Peyer's patch (tissue), 4 donors: Measurements from ENCODE around the gene FUS. TPM values are rescaled to one million over a fixed set of nuclear protein-coding genes. Genes with fewer than 3 reads are reported as not detected.

Experiments
- DNase-seq, 3 donors: peaks; one replicate each; pipeline ENCODE4 v3.0.0-alpha.2; 2017 to 2019
- H3K27ac ChIP-seq, 4 donors: fragments of 200-600 bp; sonication (generic); one replicate each; pipeline ENCODE4 v1.5.1; 2016 to 2019
- H3K27me3 ChIP-seq, 2 donors: fragments of 200-600 bp; sonication (generic); one replicate each; pipeline ENCODE4 v1.5.1; 2019
- H3K36me3 ChIP-seq, 3 donors: fragments of 200-600 bp; sonication (generic); one replicate each; pipeline ENCODE4 v1.5.1; 2016 to 2019
- H3K4me1 ChIP-seq, 4 donors: fragments of 200-600 bp; sonication (generic); one replicate each; pipeline ENCODE4 v1.5.1; 2016 to 2019
- H3K4me3 ChIP-seq, 4 donors: fragments of 200-600 bp; sonication (generic); 1 replicate in 3 of 4; 2 replicates in 1 of 4; pipeline ENCODE4 v1.5.1; 2016 to 2019; ENCODE audit warnings: mild to moderate bottlenecking in 1 of 4
- H3K9me3 ChIP-seq, 4 donors: fragments of 200-600 bp; sonication (generic); one replicate each; pipeline ENCODE4 v1.5.1; 2016 to 2019; ENCODE audit warnings: mild to moderate bottlenecking in 1 of 4
- POLR2A ChIP-seq, 2 donors: fragments of 450-650 bp; IDR thresholded peaks; one replicate each; pipeline ENCODE4 v1.5.1; 2017; ENCODE audit warnings: antibody characterized with exemption in 2 of 2, mild to moderate bottlenecking in 2 of 2, moderate library complexity in 2 of 2
- total RNA-seq, 4 donors: library from RNA; depleted of rRNA; stranded (reverse); fragments of >200 nt; gene quantifications; one replicate each; pipeline ENCODE4 v1.1.0, GENCODE V29; 2016
- TF ChIP-seq, protein P1 (sequence below), 6 experiments: fragments of 450-650 bp in 4 of 6; fragments of 200-600 bp in 2 of 6; sonication (generic) in 1 of 6; IDR thresholded peaks; one replicate each; pipeline ENCODE4 v1.5.1; 2017 to 2019; ENCODE audit warnings: antibody characterized with exemption in 6 of 6, mild to moderate bottlenecking in 3 of 6, moderate library complexity in 1 of 6

The FUS gene
- total RNA-seq, 4 donors from 2014 or later: 69.7 to 173 (median 121) TPM

DNA sequence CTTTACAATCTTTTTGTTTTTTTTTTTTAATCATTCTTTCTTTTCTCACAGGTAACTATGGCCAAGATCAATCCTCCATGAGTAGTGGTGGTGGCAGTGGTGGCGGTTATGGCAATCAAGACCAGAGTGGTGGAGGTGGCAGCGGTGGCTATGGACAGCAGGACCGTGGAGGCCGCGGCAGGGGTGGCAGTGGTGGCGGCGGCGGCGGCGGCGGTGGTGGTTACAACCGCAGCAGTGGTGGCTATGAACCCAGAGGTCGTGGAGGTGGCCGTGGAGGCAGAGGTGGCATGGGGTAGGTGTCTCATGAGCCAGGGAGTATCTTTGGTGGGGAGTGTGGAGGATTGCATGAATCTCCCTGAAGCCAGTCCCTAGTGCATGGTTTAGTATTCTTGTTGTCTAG is 4.9 kb downstream of the FUS start:
- Histone ChIP-seq H3K4me3 (no peak overlapping the region), H3K27me3 (no peaks in the 10 kb centered on the region), H3K9me3 (no peaks in the 10 kb centered on the region), H3K4me1 (peaks cover 0 to 29% (median 12%) of the 10 kb centered on the region in 4 donors), H3K27ac (no peak overlapping the region), H3K36me3 (peaks cover 0 to 74% (median 0%) of the 10 kb centered on the region in 3 donors)
- TF ChIP-seq POLR2A (IDR thresholded peaks at IDR 0.05): no peak
- TF ChIP-seq, protein P1, sequence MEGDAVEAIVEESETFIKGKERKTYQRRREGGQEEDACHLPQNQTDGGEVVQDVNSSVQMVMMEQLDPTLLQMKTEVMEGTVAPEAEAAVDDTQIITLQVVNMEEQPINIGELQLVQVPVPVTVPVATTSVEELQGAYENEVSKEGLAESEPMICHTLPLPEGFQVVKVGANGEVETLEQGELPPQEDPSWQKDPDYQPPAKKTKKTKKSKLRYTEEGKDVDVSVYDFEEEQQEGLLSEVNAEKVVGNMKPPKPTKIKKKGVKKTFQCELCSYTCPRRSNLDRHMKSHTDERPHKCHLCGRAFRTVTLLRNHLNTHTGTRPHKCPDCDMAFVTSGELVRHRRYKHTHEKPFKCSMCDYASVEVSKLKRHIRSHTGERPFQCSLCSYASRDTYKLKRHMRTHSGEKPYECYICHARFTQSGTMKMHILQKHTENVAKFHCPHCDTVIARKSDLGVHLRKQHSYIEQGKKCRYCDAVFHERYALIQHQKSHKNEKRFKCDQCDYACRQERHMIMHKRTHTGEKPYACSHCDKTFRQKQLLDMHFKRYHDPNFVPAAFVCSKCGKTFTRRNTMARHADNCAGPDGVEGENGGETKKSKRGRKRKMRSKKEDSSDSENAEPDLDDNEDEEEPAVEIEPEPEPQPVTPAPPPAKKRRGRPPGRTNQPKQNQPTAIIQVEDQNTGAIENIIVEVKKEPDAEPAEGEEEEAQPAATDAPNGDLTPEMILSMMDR (IDR thresholded peaks at IDR 0.05): no peak
- no peak for DNase-seq

DNA sequence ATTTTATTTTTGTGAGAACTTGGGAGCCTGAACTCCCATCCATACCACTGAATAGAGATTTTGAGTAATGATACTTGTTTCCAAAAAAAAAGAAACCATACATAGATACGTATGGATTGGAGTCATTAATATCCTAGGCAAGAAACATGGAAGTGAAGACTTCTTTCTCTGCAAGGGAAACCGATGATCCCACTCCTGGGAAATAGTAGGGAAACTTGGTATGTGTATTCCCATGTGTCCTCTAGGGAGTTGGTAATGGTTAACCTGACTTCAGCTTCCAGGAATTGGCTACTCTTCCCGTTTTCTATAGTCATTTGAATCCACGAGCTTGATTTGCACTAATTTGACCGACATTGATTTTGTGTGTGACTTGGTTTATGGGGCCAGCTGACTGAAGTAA is 5.4 kb downstream of the FUS start:
- DNase-seq: no peak
- Histone ChIP-seq H3K27ac (no peak overlapping the region), H3K27me3 (no peaks in the 10 kb centered on the region), H3K4me3 (no peak overlapping the region), H3K4me1 (peaks cover 0 to 29% (median 12%) of the 10 kb centered on the region in 4 donors), H3K36me3 (peaks cover 0 to 78% (median 0%) of the 10 kb centered on the region in 3 donors), H3K9me3 (no peaks in the 10 kb centered on the region)
- TF ChIP-seq, protein P1 (IDR thresholded peaks at IDR 0.05): no peak
- TF ChIP-seq POLR2A (IDR thresholded peaks at IDR 0.05): no peak

DNA sequence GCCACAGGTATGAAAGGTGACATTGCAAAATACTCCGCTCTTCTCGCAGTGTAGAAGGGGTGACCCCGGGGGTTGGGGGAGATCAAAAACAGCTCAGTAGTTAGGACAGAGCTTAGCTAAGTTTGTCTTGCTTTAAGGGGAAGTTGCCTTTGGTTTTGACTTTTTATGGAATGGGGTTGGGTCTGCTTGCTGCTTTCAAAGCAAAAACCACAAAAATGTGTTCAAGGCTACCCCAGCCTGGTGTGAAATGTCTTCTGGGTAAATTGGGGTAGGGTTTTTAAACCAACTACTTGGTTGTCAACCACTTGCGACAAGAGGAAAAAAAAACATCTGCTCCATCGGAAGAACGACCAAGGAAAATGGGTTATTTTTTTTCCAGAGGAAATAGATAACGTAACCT is 6.2 kb downstream of the FUS start:
- Histone ChIP-seq H3K4me1 (peaks cover 0 to 29% (median 12%) of the 10 kb centered on the region in 4 donors), H3K36me3 (peaks cover 0 to 86% (median 4%) of the 10 kb centered on the region in 3 donors)
- TF ChIP-seq, protein P1 (IDR thresholded peaks at IDR 0.05): no peak
- no peak for TF ChIP-seq POLR2A (IDR thresholded peaks at IDR 0.05)

DNA sequence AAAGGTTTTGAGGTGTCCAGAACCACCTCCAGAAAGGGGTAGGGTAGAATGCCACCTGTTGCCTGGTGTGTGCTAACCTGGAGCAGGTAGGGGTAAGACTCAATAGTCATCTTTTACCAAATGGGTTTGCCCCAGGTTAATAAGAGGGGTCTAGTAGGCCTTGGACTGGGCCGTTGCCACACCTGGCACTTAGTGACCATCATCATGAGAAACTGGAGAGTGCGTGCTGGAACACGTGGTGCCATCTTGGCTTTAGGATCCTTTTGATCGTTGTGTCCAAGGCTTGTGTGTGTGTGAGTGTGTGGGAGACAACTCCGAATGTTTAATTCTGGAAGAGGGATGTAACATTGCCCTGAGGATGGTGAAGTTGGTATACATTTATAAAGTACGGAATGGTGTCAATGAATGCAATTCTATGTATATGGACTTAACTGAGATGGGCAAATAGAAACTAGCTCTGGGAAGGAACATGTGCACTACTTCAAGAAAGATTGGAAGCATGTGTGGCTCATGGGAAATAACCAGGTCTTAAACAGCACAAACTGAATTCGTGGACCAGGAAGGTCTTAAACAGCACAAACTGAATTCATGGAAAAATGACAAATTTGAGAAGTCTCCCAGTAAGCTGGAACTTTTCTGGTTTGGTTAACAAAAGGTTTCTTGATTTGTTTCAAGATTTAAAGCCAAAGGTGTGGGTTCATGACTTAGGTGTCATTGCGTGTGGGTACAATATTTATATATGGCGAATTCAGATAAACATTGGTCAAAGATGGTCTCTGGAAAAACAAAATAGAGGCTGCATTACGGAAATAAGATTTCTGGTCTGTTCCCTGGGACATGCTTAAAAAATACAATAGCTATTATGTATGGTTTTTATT is 7.2 kb downstream of the FUS start:
- TF ChIP-seq POLR2A (IDR thresholded peaks at IDR 0.05): no peak
- TF ChIP-seq, protein P1 (IDR thresholded peaks at IDR 0.05): no peak
- no peaks in the 10 kb centered on the region for H3K9me3 ChIP-seq
- H3K4me1 ChIP-seq: peaks cover 0 to 21% (median 9%) of the 10 kb centered on the region in 4 donors
- H3K27ac ChIP-seq: no peak overlapping the region
- no peak for DNase-seq
- no peak overlapping the region for H3K4me3 ChIP-seq
- H3K27me3 ChIP-seq: no peaks in the 10 kb centered on the region
- H3K36me3 ChIP-seq: peaks cover 0 to 96% (median 4%) of the 10 kb centered on the region in 3 donors

More for the DNA sequence above, 6.2 kb downstream of the FUS start:
- H3K9me3 ChIP-seq: no peaks in the 10 kb centered on the region
- no peak overlapping the region for H3K27ac ChIP-seq
- no peak overlapping the region for H3K4me3 ChIP-seq
- no peaks in the 10 kb centered on the region for H3K27me3 ChIP-seq
- no peak for DNase-seq

DNA sequence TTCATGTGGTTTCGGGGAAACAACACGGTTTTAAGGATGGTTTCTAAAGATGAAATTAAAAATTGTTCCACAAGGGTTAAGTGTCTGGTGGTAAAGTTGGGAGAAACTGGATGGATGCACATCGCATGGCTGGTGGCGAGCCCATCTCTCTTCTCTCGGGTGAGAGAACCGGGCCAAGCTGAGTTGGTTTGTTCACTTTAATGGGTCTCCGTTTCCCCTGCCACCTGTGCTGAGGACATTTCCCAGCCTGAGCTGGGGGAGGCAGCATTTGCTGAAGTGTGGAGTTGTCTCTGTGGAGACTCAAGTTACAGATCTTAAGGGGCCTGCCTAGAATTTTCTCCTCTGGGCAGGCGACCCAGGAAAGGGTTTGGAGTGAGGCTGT is 7.9 kb downstream of the FUS start:
- Histone ChIP-seq H3K36me3 (peaks cover 0 to 100% (median 4%) of the 10 kb centered on the region in 3 donors), H3K9me3 (no peaks in the 10 kb centered on the region), H3K4me3 (no peak overlapping the region), H3K27me3 (no peaks in the 10 kb centered on the region), H3K4me1 (peaks cover 0 to 14% (median 3%) of the 10 kb centered on the region in 4 donors), H3K27ac (no peak overlapping the region)
- TF ChIP-seq, protein P1 (IDR thresholded peaks at IDR 0.05): no peak
- no peak for TF ChIP-seq POLR2A (IDR thresholded peaks at IDR 0.05)
- DNase-seq: no peak
